CD4-positive, alpha-beta T cell treated with Interleukin-17A for 4 hours (primary cell): ENCODE results near the gene FSTL1.
"Not testable (repeated sequence)": the region's sequence is repeated elsewhere in the genome, so short reads cannot be mapped to it uniquely, and the experiment has no call there.

Experiments
- DNase-seq: peaks from one replicate; pipeline ENCODE4 v3.0.0-alpha.2; 2020; ENCODE audit warnings: mixed read lengths

The FSTL1 gene

GRCh38 chr3:120410541-120410940, 40.3 kb downstream of the FSTL1 start:
- DNase-seq = no peak

GRCh38 chr3:120410116-120410515, 40.7 kb downstream of the FSTL1 start:
- DNase-seq = no peak

- DNase-seq = no peak
Observed at GRCh38 chr3:120407508-120408287, 43.1 kb downstream of the FSTL1 start.

- no peak for DNase-seq
Observed at GRCh38 chr3:120404876-120405275, 45.9 kb downstream of the FSTL1 start.

GRCh38 chr3:120402257-120402656, 48.5 kb downstream of the FSTL1 start:
- no peak for DNase-seq

DNA sequence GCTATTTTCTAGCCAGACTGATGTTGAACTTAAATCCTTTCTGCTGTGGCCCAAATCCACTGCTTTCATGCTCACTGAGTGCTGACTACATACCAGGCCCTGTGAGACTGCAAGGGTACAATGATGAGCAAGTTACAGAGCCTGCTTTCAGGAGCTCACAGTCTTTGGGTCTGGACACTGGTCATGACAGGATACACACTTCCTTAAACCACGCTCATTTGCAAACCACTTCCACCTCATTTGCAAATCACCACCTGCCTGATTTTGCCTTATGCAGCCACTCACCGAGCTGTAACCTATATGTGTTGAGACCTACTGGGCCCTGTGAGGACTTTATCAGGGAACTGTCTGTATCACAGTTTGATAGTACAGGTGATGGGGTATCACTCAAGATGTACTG, 51.4 kb downstream of the FSTL1 start:
- no peak for DNase-seq

- DNase-seq = no peak
Observed at GRCh38 chr3:120396469-120396868, 54.3 kb downstream of the FSTL1 start.

- no peak for DNase-seq
Observed at GRCh38 chr3:120394347-120394746, 56.4 kb downstream of the FSTL1 start.

- no peak for DNase-seq
Observed at GRCh38 chr3:120393761-120394160, 57.0 kb downstream of the FSTL1 start.

GRCh38 chr3:120393243-120393642, 57.5 kb downstream of the FSTL1 start:
- DNase-seq = no peak

- no peak for DNase-seq
Observed at GRCh38 chr3:120382941-120383447, 67.8 kb downstream of the FSTL1 start.

DNA sequence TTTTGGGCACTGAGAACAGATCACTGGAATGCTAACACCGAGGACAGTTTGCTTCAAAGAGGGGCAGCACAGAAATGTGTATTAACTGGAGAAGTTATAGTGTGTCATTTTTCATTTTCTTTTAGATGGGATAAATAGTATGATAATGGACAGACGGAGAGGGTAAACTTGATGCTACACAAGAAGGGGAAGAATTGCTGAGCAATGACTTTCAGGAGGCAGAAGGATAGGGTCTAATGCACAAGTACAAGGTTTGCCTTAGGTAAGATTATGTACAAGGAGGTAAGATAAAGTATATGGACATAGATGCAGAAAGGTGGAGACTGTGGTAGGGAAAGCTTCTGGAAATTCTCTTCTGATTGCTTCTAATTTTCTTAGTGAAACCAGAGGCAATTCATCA, 69.3 kb downstream of the FSTL1 start:
- DNase-seq = no peak

GRCh38 chr3:120377948-120378347, 72.8 kb downstream of the FSTL1 start:
- not testable (repeated sequence) for DNase-seq

- no peak for DNase-seq
Observed at GRCh38 chr3:120370463-120370862, 80.3 kb downstream of the FSTL1 start.

GRCh38 chr3:120369037-120369467, 81.7 kb downstream of the FSTL1 start:
- no peak for DNase-seq

DNA sequence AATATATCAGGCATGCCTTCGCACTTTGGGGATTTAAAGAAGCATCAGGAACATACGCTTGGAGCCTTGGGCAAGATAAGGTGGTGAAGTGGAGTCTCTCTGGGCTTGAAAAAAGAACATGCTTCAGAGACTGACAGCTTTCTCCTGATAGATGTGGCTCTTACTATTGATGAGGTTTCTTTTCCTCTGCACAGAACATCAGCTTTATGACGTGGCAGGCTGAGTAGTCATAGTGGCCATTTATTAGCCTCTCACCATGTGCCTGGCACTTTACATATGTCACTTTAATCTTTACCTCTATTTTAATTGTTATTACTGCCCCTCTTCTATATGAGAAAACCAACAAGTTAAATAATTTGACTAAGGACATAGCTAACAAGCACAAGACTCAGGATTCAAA, 82.6 kb downstream of the FSTL1 start:
- no peak for DNase-seq

DNA sequence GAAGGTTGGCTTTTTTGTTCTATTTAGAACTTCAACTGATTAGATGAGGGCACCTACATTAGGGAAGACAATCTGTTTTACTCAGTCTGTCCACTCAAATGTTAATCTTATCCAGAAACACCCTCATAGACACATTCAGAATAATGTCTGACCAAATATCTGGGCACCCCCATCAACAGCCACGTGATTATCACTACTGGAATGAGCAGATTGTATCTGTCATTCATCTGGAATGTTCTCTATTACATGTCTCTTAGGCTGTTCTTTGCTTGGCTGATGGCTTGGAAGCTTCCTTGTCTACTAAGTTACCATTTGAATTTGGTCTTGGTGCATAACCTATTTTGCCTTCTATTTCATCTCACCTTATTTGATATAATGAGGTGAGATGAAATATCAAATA, 86.0 kb downstream of the FSTL1 start:
- DNase-seq = no peak

- DNase-seq = no peak
Observed at GRCh38 chr3:120364101-120364500, 86.7 kb downstream of the FSTL1 start.

GRCh38 chr3:120357807-120358206, 93.0 kb downstream of the FSTL1 start:
- no peak for DNase-seq

DNA sequence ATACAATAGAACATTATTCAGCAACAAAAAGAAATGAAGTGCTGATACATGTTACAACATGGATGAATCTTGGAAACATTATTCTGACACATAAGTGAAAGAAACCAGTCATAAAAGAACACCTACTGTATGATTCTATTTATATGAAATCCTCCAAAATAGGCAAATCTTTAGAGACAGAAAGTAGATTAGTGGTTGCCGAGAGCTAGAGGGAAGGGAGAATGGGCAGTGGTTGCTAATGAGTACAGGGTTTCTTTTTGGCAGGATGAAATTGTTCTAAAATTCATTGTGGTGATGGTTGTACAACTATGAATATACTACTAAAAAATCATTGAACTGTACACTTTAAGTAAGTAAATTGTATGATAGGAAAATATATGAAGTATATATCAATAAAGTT, 95.3 kb downstream of the FSTL1 start:
- no peak for DNase-seq

- no peak for DNase-seq
Observed at GRCh38 chr3:120353463-120353862, 97.3 kb downstream of the FSTL1 start.

DNA sequence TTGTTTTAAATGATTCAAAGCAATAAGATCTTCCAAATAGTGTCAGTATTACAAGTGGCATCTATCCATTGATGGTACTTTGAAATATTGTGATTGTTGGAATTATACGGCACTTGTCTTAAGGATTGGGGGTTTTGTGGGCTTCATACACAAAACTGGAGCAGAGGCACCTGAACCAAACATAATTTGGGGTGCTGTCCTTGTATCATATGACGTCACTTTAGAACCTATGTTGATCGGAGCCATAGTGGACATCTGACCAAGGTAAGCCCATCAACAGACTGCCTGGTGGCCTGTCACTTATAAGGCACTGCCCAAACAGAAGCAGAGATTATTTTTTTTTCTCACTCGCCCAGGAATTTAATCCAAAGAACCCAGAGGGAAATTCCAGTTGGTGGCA, 98.8 kb downstream of the FSTL1 start:
- no peak for DNase-seq

GRCh38 chr3:120350401-120350941, 100.3 kb downstream of the FSTL1 start:
- DNase-seq = no peak

DNA sequence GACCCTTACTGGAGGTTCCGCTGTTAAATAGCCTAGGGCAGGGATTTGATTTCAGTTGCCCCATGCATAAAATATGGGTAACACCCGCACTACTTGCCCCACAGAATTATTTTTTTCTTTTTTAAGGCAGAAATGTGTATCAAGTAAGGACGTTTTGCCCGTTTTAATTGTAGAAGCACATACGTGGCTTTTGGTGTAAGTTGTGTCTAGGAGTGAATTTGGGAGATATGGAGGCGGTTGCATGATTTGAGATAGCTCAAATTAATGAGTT, 101.0 kb downstream of the FSTL1 start:
- no peak for DNase-seq
